Activated T-cell treated with anti-CD3 and anti-CD28 coated beads, Interleukin-2, amount 50 U/mL, for 24 hours (primary cell): ENCODE measurements around the gene MXD3.
"Not testable (repeated sequence)": the region's sequence is repeated elsewhere in the genome, so short reads cannot be mapped to it uniquely, and the experiment has no call there.

Experiments
- DNase-seq: peaks from one replicate; pipeline ENCODE4 v3.0.0-alpha.2; 2020
- H3K27ac Mint-ChIP-seq: 2 replicates; pipeline ENCODE4 v1.8.0; 2020; ENCODE audit warnings: mild to moderate bottlenecking, mixed read lengths
- H3K27me3 Mint-ChIP-seq: 2 replicates; pipeline ENCODE4 v1.8.0; 2020; ENCODE audit warnings: mixed read lengths
- H3K36me3 Mint-ChIP-seq: 2 replicates; pipeline ENCODE4 v1.8.0; 2020; ENCODE audit warnings: low read depth, mixed read lengths
- H3K4me1 Mint-ChIP-seq: 2 replicates; pipeline ENCODE4 v1.8.0; 2020; ENCODE audit warnings: low read depth, mixed read lengths
- H3K4me3 Mint-ChIP-seq: 2 replicates; pipeline ENCODE4 v1.8.0; 2020; ENCODE audit warnings: mild to moderate bottlenecking, moderate library complexity, mixed read lengths
- H3K9me3 Mint-ChIP-seq: 2 replicates; pipeline ENCODE4 v1.8.0; 2020; ENCODE audit warnings: mixed read lengths

The MXD3 gene

GRCh38 chr5:177306674-177307543 is 4.8 kb downstream of the MXD3 start:
- H3K27ac Mint-ChIP-seq: peak overlapping the region; percentile 96
- H3K27me3 Mint-ChIP-seq: peaks cover 5% of the 10 kb centered on the region
- peaks cover 66% of the 10 kb centered on the region for H3K36me3 Mint-ChIP-seq
- no peaks in the 10 kb centered on the region for H3K9me3 Mint-ChIP-seq
- no peak for DNase-seq
- peaks cover 48% of the 10 kb centered on the region for H3K4me1 Mint-ChIP-seq
- H3K4me3 Mint-ChIP-seq: peak overlapping the region; percentile 0

GRCh38 chr5:177306103-177306640 is 5.5 kb downstream of the MXD3 start:
- H3K27me3 Mint-ChIP-seq, DNase-seq, H3K9me3 Mint-ChIP-seq: not testable (repeated sequence)
- Mint-ChIP-seq H3K4me3 (peak overlapping the region; percentile 97), H3K27ac (peak overlapping the region; percentile 96), H3K4me1 (peaks cover 52% of the 10 kb centered on the region), H3K36me3 (peaks cover 73% of the 10 kb centered on the region)

GRCh38 chr5:177304392-177305119 is 7.1 kb downstream of the MXD3 start:
- DNase-seq: peak; percentile 51
- peaks cover 77% of the 10 kb centered on the region for H3K36me3 Mint-ChIP-seq
- H3K4me1 Mint-ChIP-seq: peaks cover 56% of the 10 kb centered on the region
- H3K27ac Mint-ChIP-seq: peak overlapping the region; percentile 96
- H3K4me3 Mint-ChIP-seq: peak overlapping the region; percentile 97
- H3K9me3 Mint-ChIP-seq: no peaks in the 10 kb centered on the region
- H3K27me3 Mint-ChIP-seq: no peaks in the 10 kb centered on the region

GRCh38 chr5:177303925-177304391 is 7.7 kb downstream of the MXD3 start:
- H3K27ac Mint-ChIP-seq: peak overlapping the region; percentile 96

DNA sequence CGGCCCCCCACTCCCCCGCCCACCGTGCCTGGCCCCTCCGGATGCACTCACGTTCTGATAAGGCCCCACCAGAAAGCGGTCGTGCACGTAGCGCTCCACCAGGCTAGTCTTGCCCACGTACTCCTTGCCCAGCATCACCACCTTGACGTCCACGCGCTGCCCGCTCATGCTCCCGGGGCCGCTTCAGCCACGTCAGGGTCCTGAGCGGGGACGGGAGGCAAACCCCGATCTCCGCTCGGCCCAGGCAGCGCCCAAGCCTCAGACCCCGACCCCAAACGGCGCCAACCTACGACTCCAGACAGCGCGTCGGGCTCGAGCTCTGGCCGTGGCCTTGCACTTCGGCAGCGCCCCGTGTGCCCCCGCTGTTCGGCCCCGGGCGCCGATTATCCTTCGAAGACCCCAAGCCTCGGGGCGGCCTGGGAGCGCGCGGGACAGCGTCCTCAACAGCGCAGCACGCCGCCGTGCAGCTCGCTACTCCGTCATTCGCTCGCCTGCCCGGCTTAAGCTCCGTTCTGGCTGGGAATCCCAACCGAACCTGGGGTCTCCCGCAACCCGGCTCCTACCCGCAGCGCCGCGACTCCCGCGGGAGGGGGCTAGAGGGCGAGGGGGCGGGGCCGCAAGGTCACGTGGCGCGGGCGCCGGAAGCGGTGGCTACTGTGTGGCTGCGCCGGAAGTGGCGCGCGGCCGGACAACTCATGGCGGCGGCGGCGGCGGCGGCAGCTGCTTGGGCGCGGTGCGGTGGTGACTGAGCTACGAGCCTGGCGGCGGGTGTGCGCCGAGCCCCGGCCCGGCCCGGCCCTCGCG is 8.4 kb downstream of the MXD3 start, which contains the start of the genes PRELID1 and RAB24:
Gene PRELID1 (plus strand): TSS at position 679 of the 804 bp plus-strand sequence. CDS start 187 bp downstream, outside the sequence.
Gene RAB24 (minus strand): TSS at position 599 of the 804 bp plus-strand sequence. CDS start 431 bp downstream, at position 168.
- Mint-ChIP-seq H3K4me1 (peaks cover 63% of the 10 kb centered on the region), H3K4me3 (peak within 1 kb of the TSS; percentile 97), H3K36me3 (peaks cover 69% of the 10 kb centered on the region), H3K9me3 (no peaks in the 10 kb centered on the region), H3K27me3 (no peaks in the 10 kb centered on the region), H3K27ac (peak within 1 kb of the TSS; percentile 96)
- peak; percentile 93 for DNase-seq

More at GRCh38 chr5:177303925-177304391, 7.7 kb downstream of the MXD3 start:
- Mint-ChIP-seq H3K27me3 (no peaks in the 10 kb centered on the region), H3K4me1 (peaks cover 61% of the 10 kb centered on the region), H3K36me3 (peaks cover 72% of the 10 kb centered on the region), H3K4me3 (peak overlapping the region; percentile 97), H3K9me3 (no peaks in the 10 kb centered on the region)
- peak; percentile 51 for DNase-seq

DNA sequence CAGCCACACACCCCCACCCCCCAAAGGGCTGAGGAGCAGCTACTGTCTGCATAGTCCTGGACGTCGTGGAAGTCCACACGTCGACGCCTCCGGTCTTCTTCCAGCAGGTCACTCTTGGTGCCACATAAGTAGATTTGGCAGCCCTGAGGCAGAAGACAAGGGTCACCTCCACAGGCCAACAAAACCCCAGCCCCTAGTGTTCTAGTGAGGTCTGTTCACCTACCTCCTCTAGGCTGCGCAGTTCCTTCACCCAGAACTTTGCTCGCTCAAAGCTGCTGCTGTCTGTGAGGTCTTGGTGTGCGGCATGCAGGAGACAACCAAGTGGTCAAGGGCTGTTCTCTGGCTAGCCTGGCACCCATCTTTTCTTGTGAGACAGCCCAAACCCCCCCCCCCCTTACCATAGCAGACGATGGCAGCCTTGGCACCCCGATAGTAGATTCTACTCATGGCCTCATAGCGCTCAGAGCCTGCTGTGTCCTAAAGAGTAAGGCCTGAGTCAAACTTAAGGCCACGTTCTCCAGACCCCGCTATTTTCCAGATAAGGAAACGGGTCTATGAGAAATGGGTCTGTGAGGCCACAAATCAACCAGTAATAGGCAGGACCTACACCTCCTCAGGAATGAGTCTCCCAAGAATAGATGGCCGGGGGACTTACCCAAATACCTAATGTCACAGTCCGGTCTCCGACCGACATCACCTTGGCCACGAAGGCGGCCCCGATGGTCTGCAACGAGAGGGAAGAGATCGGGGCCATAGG is 9.2 kb downstream of the MXD3 start:
- Mint-ChIP-seq H3K4me3 (peak overlapping the region; percentile 97), H3K9me3 (no peaks in the 10 kb centered on the region), H3K4me1 (peaks cover 65% of the 10 kb centered on the region), H3K36me3 (peaks cover 74% of the 10 kb centered on the region), H3K27me3 (no peaks in the 10 kb centered on the region), H3K27ac (peak overlapping the region; percentile 96)
- no peak for DNase-seq

GRCh38 chr5:177301503-177302165 is 10.1 kb downstream of the MXD3 start:
- Mint-ChIP-seq H3K27me3 (no peaks in the 10 kb centered on the region), H3K36me3 (peaks cover 72% of the 10 kb centered on the region), H3K9me3 (no peaks in the 10 kb centered on the region), H3K4me1 (peaks cover 68% of the 10 kb centered on the region), H3K27ac (peak overlapping the region; percentile 96), H3K4me3 (peak overlapping the region; percentile 97)
- no peak for DNase-seq

- Mint-ChIP-seq H3K27ac (peak overlapping the region; percentile 92), H3K36me3 (peaks cover 72% of the 10 kb centered on the region), H3K4me1 (peaks cover 71% of the 10 kb centered on the region), H3K27me3 (no peaks in the 10 kb centered on the region), H3K4me3 (no peak overlapping the region), H3K9me3 (no peaks in the 10 kb centered on the region)
- DNase-seq: no peak
These were observed 10.7 kb downstream of the MXD3 start for GRCh38 chr5:177300951-177301350.

DNA sequence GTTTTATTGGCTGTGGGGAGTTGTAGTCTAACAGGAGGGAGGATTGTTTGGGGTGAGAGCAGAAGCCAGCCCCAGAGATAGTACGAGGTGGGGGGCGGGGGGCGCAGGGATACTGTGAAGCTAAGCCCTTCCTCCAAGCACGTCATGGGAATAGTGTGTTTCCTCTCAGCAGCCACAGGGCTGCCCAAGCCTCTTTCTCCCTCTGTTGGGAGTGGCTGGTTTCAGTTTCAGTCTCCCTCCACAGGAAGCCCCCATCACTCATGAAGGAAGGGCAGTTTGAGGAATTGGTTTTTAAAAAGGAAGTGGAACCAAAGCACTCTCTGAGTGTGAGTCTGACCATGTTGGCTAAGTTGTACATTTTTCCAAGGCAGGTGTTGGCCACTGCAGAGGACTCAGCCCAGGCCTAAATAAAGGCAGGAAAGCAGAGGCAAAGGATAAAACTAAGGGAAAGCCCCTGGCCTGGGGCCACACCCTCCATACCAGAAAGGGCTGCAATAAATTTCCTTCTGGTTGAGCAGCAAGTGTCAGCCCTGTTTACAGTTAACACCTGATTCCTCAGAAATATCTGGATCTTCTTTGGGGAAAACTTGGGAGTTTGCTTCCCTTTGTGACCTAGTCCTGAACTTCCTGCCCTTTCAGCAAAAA is 11.3 kb downstream of the MXD3 start:
- H3K4me1 Mint-ChIP-seq: peaks cover 71% of the 10 kb centered on the region
- H3K27me3 Mint-ChIP-seq: no peaks in the 10 kb centered on the region
- H3K9me3 Mint-ChIP-seq: no peaks in the 10 kb centered on the region
- H3K27ac Mint-ChIP-seq: peak overlapping the region; percentile 92
- peak overlapping the region; percentile 47 for H3K4me3 Mint-ChIP-seq
- no peak for DNase-seq
- H3K36me3 Mint-ChIP-seq: peaks cover 72% of the 10 kb centered on the region

DNA sequence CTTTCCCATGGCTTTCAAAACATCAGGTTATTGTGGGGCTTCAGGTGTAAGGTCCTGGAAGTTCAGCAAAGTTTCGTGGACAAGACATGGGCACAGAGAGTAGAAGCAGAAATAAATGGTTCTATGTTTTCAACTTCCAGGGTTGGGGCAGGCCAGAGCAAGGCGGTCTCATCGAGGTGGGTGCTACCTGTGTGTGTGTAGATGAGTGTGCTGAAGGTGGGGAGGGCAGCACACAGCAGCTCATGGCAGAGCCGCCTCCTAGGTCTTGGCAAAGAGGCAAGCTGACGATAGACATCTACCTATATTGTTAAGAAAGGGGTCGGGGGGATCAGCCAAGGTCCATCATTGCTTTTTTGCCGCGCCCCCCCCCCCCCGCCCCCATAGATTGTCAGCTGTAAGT is 12.0 kb downstream of the MXD3 start:
- Mint-ChIP-seq H3K27ac (peak overlapping the region; percentile 85), H3K9me3 (no peaks in the 10 kb centered on the region), H3K27me3 (no peaks in the 10 kb centered on the region), H3K4me3 (no peak overlapping the region), H3K36me3 (peaks cover 72% of the 10 kb centered on the region), H3K4me1 (peaks cover 71% of the 10 kb centered on the region)
- no peak for DNase-seq

DNA sequence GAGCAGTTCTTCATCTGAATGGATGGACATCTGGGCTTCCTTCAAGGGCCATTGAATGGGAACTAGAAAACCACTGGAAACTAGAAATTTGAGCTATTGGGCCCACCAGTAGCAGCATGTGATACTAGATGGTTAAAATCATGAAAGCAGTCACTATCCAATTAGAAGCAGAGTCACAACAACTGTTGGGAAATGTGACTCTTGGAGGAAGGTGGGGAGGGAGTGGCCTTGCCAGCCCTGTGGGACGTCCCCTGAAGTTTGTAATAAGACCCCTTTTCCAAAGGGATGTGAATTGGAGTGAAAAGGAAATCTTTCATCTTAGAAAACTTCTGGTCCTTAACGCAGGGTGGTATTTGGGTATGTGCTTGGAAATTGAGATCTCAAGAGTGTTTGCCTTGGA is 13.8 kb downstream of the MXD3 start:
- Mint-ChIP-seq H3K9me3 (no peaks in the 10 kb centered on the region), H3K4me1 (peaks cover 67% of the 10 kb centered on the region), H3K36me3 (peaks cover 77% of the 10 kb centered on the region), H3K4me3 (no peak overlapping the region), H3K27me3 (no peaks in the 10 kb centered on the region), H3K27ac (peak overlapping the region; percentile 22)
- no peak for DNase-seq

- Mint-ChIP-seq H3K4me3 (no peak overlapping the region), H3K4me1 (peaks cover 56% of the 10 kb centered on the region), H3K36me3 (peaks cover 80% of the 10 kb centered on the region), H3K9me3 (no peaks in the 10 kb centered on the region), H3K27me3 (no peaks in the 10 kb centered on the region), H3K27ac (peak overlapping the region; percentile 76)
- no peak for DNase-seq
These were observed 15.1 kb downstream of the MXD3 start for GRCh38 chr5:177296581-177296980.
